A549 (cell line): ENCODE results near the gene DNAJC2. TPM values are rescaled to one million over a fixed set of nuclear protein-coding genes. Genes with fewer than 3 reads are reported as not detected.

ENCODE experiments used
- ATAC-seq, 2 experiments: fragments of 200-7000 bp in 1 of 2; fragments of >200 bp in 1 of 2; cut with Nextera tagmentation in 1 of 2; cut with Tn5 transposase in 1 of 2; 3 replicates each; pipeline versions ENCODE4 v1.8.0 to v1.9.1; 2018 to 2020; ENCODE audit warnings: mild to moderate bottlenecking in 1 of 2, moderate library complexity in 1 of 2
- CTCF ChIA-PET: fragments of 300-600 bp; sonication (Branson Sonifier 250); formaldehyde crosslinking; extraction: SDS; loops from one replicate; lab custom pipeline; 2021; ENCODE audit warnings: antibody characterized with exemption, inconsistent platforms; lab: Yijun Ruan, JAX
- POLR2A ChIA-PET: fragments of 350-600 bp; formaldehyde crosslinking; extraction: SDS; loops from one replicate; lab custom pipeline; 2021; ENCODE audit warnings: antibody characterized with exemption, inconsistent platforms; lab: Yijun Ruan, JAX
- DNase-seq, 2 experiments: peaks; one replicate each; pipeline versions ENCODE4 v3.0.0 to v3.0.0-alpha.2; 2011 to 2016; ENCODE audit warnings: low read depth in 1 of 2, low spot score in 1 of 2
- FAIRE-seq: peaks from 2 replicates; lab custom pipeline; 2011; peaks lifted over from hg19 to GRCh38; lab: Jason Lieb, UNC
- H3K27ac ChIP-seq, 2 experiments: fragments of >200 bp; sonication (Bioruptor Twin); formaldehyde crosslinking; 3 replicates each; pipeline ENCODE4 v1.5.1; 2016 to 2017
- H3K4me1 ChIP-seq: fragments of >200 bp; sonication (Bioruptor Twin); formaldehyde crosslinking; 3 replicates; pipeline ENCODE4 v1.6.1; 2016
- H3K4me2 ChIP-seq: fragments of >200 bp; sonication (Bioruptor Twin); formaldehyde crosslinking; 3 replicates; pipeline ENCODE4 v1.6.1; 2016
- H3K4me3 ChIP-seq: fragments of >200 bp; sonication (Bioruptor Twin); formaldehyde crosslinking; 3 replicates; pipeline ENCODE4 v1.5.1; 2016
- H3K9me3 ChIP-seq: fragments of >200 bp; sonication (Bioruptor Twin); formaldehyde crosslinking; 3 replicates; pipeline ENCODE4 v1.6.1; 2016
- ATOH8 ChIP-seq: fragments of 250-450 bp; sonication (Bioruptor Pico); IDR thresholded peaks from 2 replicates; pipeline ENCODE4 v1.5.0; 2020; ENCODE audit warnings: low read depth, mild to moderate bottlenecking, moderate library complexity
- CBX8 ChIP-seq: fragments of 200-600 bp; sonication (generic); IDR thresholded peaks from 2 replicates; pipeline ENCODE4 v1.6.1; 2016
- CEBPB ChIP-seq, 2 experiments: fragments of >200 bp in 1 of 2; sonication (Bioruptor Twin) in 1 of 2; formaldehyde crosslinking in 1 of 2; IDR thresholded peaks; 2 replicates each; pipeline ENCODE4 v1.6.1; 2012 to 2016
- CHD2 ChIP-seq: fragments of 150-350 bp; IDR thresholded peaks from 2 replicates; pipeline ENCODE4 v1.6.1; 2014; ENCODE audit warnings: low read length; ENCODE audit not compliant: partially characterized antibody
- EHMT2 ChIP-seq: fragments of 200-600 bp; sonication (generic); IDR thresholded peaks from 2 replicates; pipeline ENCODE4 v1.6.1; 2016; ENCODE audit warnings: antibody characterized with exemption, low read depth, mild to moderate bottlenecking, moderate library complexity
- ESRRA ChIP-seq: fragments of 150-350 bp; IDR thresholded peaks from 2 replicates; pipeline ENCODE4 v1.6.1; 2014; ENCODE audit warnings: mild to moderate bottlenecking, low read length, borderline replicate concordance
- GATA3 ChIP-seq: IDR thresholded peaks from 2 replicates; pipeline ENCODE4 v1.6.1; 2012; ENCODE audit warnings: borderline replicate concordance
- HDAC2 ChIP-seq: fragments of 200-600 bp; sonication (generic); IDR thresholded peaks from 2 replicates; pipeline ENCODE4 v1.6.1; 2016
- JUN ChIP-seq, 2 experiments: fragments of >200 bp; sonication (Bioruptor Twin); formaldehyde crosslinking; IDR thresholded peaks; 2 replicates in 1 of 2; 3 replicates in 1 of 2; pipeline ENCODE4 v1.6.1; 2016 to 2017
- KDM1A ChIP-seq: fragments of 200-600 bp; sonication (generic); IDR thresholded peaks from 2 replicates; pipeline ENCODE4 v1.6.1; 2016; ENCODE audit warnings: low read depth, mild to moderate bottlenecking
- KDM5A ChIP-seq: fragments of 200-600 bp; sonication (generic); IDR thresholded peaks from 2 replicates; pipeline ENCODE4 v1.6.1; 2016; ENCODE audit warnings: antibody characterized with exemption, mild to moderate bottlenecking
- MAFK ChIP-seq: fragments of 450-650 bp; IDR thresholded peaks from 2 replicates; pipeline ENCODE4 v1.6.1; 2014; ENCODE audit not compliant: partially characterized antibody
- MAX ChIP-seq: IDR thresholded peaks from 2 replicates; pipeline ENCODE4 v1.6.1; 2012
- MAZ ChIP-seq: fragments of 150-350 bp; IDR thresholded peaks from 2 replicates; pipeline ENCODE4 v1.6.1; 2014; ENCODE audit warnings: antibody characterized with exemption, low read depth, low read length, borderline replicate concordance
- MYC ChIP-seq: IDR thresholded peaks from 2 replicates; pipeline ENCODE4 v1.6.1; 2012; ENCODE audit warnings: mild to moderate bottlenecking, inconsistent platforms, low read length, improper control_type of control experiment, borderline replicate concordance
- PHF8 ChIP-seq: fragments of 200-600 bp; sonication (generic); IDR thresholded peaks from 2 replicates; pipeline ENCODE4 v1.6.1; 2016; ENCODE audit warnings: low read depth, mild to moderate bottlenecking, antibody characterized with exemption, moderate library complexity, borderline replicate concordance
- POLR2A ChIP-seq: IDR thresholded peaks from 2 replicates; pipeline ENCODE4 v1.6.1; 2012; ENCODE audit warnings: mild to moderate bottlenecking, low read length
- RARB ChIP-seq: fragments of 250-450 bp; sonication (Bioruptor Pico); IDR thresholded peaks from 2 replicates; pipeline ENCODE4 v1.8.0; 2021; ENCODE audit warnings: mild to moderate bottlenecking, moderate library complexity
- RCOR1 ChIP-seq: fragments of 150-350 bp; IDR thresholded peaks from 2 replicates; pipeline ENCODE4 v1.6.1; 2014; ENCODE audit warnings: antibody characterized with exemption, low read length, low read depth
- SREBF2 ChIP-seq: fragments of 450-650 bp; IDR thresholded peaks from 2 replicates; pipeline ENCODE4 v1.6.1; 2014; ENCODE audit warnings: mild to moderate bottlenecking, moderate library complexity
- TFCP2L1 ChIP-seq: fragments of 250-450 bp; sonication (Bioruptor Pico); IDR thresholded peaks from 2 replicates; pipeline ENCODE4 v1.5.0; 2021; ENCODE audit warnings: mild to moderate bottlenecking
- ZC3H11A ChIP-seq: fragments of 450-650 bp; IDR thresholded peaks from 2 replicates; pipeline ENCODE4 v1.6.1; 2014; ENCODE audit warnings: antibody characterized with exemption, mild to moderate bottlenecking
- ZFP36 ChIP-seq: fragments of 450-650 bp; IDR thresholded peaks from 2 replicates; pipeline ENCODE4 v1.6.1; 2014; ENCODE audit warnings: borderline replicate concordance; ENCODE audit not compliant: partially characterized antibody
- ZNF302 ChIP-seq: fragments of 250-450 bp; sonication (Bioruptor Pico); IDR thresholded peaks from 2 replicates; pipeline ENCODE4 v1.9.0; 2021; ENCODE audit warnings: inconsistent platforms, mild to moderate bottlenecking, moderate library complexity
- WGBS: methylation state at CpG from one replicate; pipeline ENCODE4 v1.1.6; 2017; ENCODE audit errors: missing lambda C conversion rate; 5-methylcytosine and 5-hydroxymethylcytosine counted together
- polyA minus RNA-seq: library from RNA; depleted of rRNA, polyadenylated mRNA; stranded (reverse); fragments of >200 nt; gene quantifications from 2 replicates; pipeline ENCODE4 v1.2.3, GENCODE V29; 2011; rRNA and poly(A)+ RNA removed
- polyA plus RNA-seq, 4 experiments: library from polyadenylated mRNA; depleted of rRNA in 3 of 4; stranded (reverse); fragments of >200 nt; fragmentation: RNase III in 1 of 4; extraction: RNeasy Plus Mini Kit Qiagen cat#74134 plus additional on column Dnase treatment in 1 of 4; gene quantifications; 2 replicates in 3 of 4; 3 replicates in 1 of 4; pipeline ENCODE4 v1.2.3, GENCODE V29; 2011 to 2017
- TF ChIP-seq, protein P1 (sequence below): fragments of >200 bp; sonication (Bioruptor Twin); formaldehyde crosslinking; IDR thresholded peaks from 3 replicates; pipeline ENCODE4 v1.6.1; 2016
- TF ChIP-seq, protein P2 (sequence below): IDR thresholded peaks from 2 replicates; pipeline ENCODE4 v1.6.1; 2012; ENCODE audit warnings: low read depth, borderline replicate concordance
- TF ChIP-seq, protein P3 (sequence below): fragments of >200 bp; sonication (Bioruptor Twin); formaldehyde crosslinking; IDR thresholded peaks from 3 replicates; pipeline ENCODE4 v1.5.1; 2016
- TF ChIP-seq, protein P4 (sequence below): fragments of 150-350 bp; IDR thresholded peaks from 2 replicates; pipeline ENCODE4 v1.6.1; 2014; ENCODE audit warnings: low read depth, mild to moderate bottlenecking, low read length

DNAJC2 gene
- 36.8 and 63.3 TPM in 2 replicates for polyA plus RNA-seq (2011; rRNA removed)
- polyA plus RNA-seq (2012; cell fraction: cytosol; rRNA removed) = 17.7 and 18.6 TPM in 2 replicates
- polyA plus RNA-seq (2012; cell fraction: nucleus; rRNA removed) = 25.0 and 32.0 TPM in 2 replicates
- polyA plus RNA-seq (2017; fragmentation: RNase III; extraction: RNeasy Plus Mini Kit Qiagen cat#74134 plus additional on column Dnase treatment) = 46.5 to 55.8 TPM (median 48.8 TPM) in 3 replicates
- polyA minus RNA-seq = 4.9 and 6.8 TPM in 2 replicates

DNA sequence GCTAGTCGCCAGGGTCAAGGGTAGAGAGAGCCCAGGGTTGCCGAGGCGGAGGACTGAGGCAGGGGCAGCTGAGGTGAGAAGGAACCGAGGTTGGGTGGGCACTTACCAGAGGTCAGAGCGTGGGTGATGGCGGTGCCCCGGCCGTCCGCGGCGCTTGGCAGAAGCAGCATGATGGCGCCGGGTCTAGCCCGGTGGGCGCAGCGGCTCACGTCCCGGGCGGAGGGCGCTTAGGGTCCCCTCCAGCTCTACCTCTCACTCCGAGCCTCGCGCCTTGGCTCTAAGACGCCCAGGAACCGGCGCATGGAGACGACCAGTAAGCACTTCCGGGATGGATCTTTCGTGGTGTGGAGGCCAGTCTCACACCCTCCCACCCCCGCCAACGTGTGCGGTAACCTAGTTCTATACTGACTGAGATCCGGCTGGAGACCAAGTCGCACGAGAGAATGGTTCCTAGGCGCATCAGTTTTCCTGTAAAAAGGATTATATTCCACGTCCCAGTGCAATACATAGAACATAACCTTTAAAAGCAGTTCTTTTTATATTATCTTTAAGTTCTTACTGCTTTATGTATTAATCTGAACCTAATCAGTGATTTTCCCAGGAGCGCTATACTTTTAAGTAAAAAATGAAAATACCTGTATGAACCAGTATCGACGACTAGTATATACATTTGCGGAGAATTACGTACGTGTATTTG is at the start of gene DNAJC2:
TSS of gene DNAJC2 (minus strand) at position 315 of the 697 bp plus-strand sequence. CDS start at position 170, 145 bp downstream.
- Histone ChIP-seq H3K27ac (peak within 1 kb of the TSS; percentile 96 to 99), H3K4me3 (peak within 1 kb of the TSS; percentile 87), H3K9me3 (no peaks in the 10 kb centered on the region)
- peak; percentile 91 to 96 for DNase-seq
- CTCF ChIA-PET = no interaction called here
- peak; percentile 94 for TF ChIP-seq PHF8
- TF ChIP-seq JUN (IDR thresholded peaks at IDR 0.05) = peak; percentile 63 to 87; a peak in 4 of 5 replicates
- TF ChIP-seq GATA3 = peak; percentile 29; the same call in 1 of the 2 replicates
- no peak for TF ChIP-seq ZNF302 (CRISPR knock-in tag)
- TF ChIP-seq, protein P1, sequence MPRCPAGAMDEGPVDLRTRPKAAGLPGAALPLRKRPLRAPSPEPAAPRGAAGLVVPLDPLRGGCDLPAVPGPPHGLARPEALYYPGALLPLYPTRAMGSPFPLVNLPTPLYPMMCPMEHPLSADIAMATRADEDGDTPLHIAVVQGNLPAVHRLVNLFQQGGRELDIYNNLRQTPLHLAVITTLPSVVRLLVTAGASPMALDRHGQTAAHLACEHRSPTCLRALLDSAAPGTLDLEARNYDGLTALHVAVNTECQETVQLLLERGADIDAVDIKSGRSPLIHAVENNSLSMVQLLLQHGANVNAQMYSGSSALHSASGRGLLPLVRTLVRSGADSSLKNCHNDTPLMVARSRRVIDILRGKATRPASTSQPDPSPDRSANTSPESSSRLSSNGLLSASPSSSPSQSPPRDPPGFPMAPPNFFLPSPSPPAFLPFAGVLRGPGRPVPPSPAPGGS = 0 out of 3 replicates have a peak, but pooled peaks have one; percentile 30
- peak in 1 of 2 experiments; percentile 37; a peak in 1 of 4 replicates for TF ChIP-seq CEBPB (IDR thresholded peaks at IDR 0.05)
- TF ChIP-seq MAZ = peak; percentile 82; the same call in 1 of the 2 replicates
- TF ChIP-seq POLR2A = peak; percentile 73
- TF ChIP-seq MAX = peak; percentile 99
- TF ChIP-seq KDM5A = peak; percentile 55
- no peak for TF ChIP-seq RCOR1
- no peak for TF ChIP-seq RARB (CRISPR knock-in tag)
- no peak for TF ChIP-seq TFCP2L1 (CRISPR knock-in tag)
- 0 out of 2 replicates have a peak, but pooled peaks have one; percentile 7 for TF ChIP-seq ZC3H11A
- no peak for TF ChIP-seq CHD2
- peak; percentile 78; the same call in 1 of the 2 replicates for TF ChIP-seq MYC
- TF ChIP-seq MAFK = peak; percentile 25
- TF ChIP-seq, protein P2, sequence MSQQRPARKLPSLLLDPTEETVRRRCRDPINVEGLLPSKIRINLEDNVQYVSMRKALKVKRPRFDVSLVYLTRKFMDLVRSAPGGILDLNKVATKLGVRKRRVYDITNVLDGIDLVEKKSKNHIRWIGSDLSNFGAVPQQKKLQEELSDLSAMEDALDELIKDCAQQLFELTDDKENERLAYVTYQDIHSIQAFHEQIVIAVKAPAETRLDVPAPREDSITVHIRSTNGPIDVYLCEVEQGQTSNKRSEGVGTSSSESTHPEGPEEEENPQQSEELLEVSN = peak; percentile 94
- TF ChIP-seq SREBF2 = no peak
- TF ChIP-seq, all 56 proteins: peak for 13
- Histone ChIP-seq H3K4me1 (peaks cover 29% of the 10 kb centered on the region), H3K4me2 (peak within 1 kb of the TSS; percentile 81)
- POLR2A ChIA-PET = no interaction called here
- ATAC-seq (peak; percentile 94 to 95), FAIRE-seq (no peak)
- WGBS = 10% methylated on average over 43 of the region's 43 CpGs

GRCh38 chr7:103391976-103392375 is 47.4 kb upstream of the DNAJC2 start:
- no peaks in the 10 kb centered on the region for H3K4me1 ChIP-seq
- H3K4me3 ChIP-seq = no peak overlapping the region
- ChIA-PET CTCF (no interaction called here), POLR2A (no interaction called here)
- DNase-seq (no peak), ATAC-seq (no peak), FAIRE-seq (no peak)
- no peak overlapping the region for H3K4me2 ChIP-seq
- no peak overlapping the region for H3K27ac ChIP-seq
- TF ChIP-seq POLR2A (no peak), HDAC2 (no peak), ATOH8 (no peak), EHMT2 (no peak), ZNF302 (CRISPR knock-in tag) (no peak), CBX8 (no peak), MAFK (no peak), RCOR1 (no peak), MAZ (no peak), KDM5A (no peak), MYC (no peak), ZFP36 (no peak), KDM1A (no peak), CHD2 (no peak), ESRRA (no peak)
- TF ChIP-seq, protein P3, sequence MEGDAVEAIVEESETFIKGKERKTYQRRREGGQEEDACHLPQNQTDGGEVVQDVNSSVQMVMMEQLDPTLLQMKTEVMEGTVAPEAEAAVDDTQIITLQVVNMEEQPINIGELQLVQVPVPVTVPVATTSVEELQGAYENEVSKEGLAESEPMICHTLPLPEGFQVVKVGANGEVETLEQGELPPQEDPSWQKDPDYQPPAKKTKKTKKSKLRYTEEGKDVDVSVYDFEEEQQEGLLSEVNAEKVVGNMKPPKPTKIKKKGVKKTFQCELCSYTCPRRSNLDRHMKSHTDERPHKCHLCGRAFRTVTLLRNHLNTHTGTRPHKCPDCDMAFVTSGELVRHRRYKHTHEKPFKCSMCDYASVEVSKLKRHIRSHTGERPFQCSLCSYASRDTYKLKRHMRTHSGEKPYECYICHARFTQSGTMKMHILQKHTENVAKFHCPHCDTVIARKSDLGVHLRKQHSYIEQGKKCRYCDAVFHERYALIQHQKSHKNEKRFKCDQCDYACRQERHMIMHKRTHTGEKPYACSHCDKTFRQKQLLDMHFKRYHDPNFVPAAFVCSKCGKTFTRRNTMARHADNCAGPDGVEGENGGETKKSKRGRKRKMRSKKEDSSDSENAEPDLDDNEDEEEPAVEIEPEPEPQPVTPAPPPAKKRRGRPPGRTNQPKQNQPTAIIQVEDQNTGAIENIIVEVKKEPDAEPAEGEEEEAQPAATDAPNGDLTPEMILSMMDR = no peak
- TF ChIP-seq, protein P4, sequence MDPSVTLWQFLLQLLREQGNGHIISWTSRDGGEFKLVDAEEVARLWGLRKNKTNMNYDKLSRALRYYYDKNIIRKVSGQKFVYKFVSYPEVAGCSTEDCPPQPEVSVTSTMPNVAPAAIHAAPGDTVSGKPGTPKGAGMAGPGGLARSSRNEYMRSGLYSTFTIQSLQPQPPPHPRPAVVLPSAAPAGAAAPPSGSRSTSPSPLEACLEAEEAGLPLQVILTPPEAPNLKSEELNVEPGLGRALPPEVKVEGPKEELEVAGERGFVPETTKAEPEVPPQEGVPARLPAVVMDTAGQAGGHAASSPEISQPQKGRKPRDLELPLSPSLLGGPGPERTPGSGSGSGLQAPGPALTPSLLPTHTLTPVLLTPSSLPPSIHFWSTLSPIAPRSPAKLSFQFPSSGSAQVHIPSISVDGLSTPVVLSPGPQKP = no peak
- H3K9me3 ChIP-seq = no peaks in the 10 kb centered on the region
- WGBS = 31% methylated on average over 2 of the region's 2 CpGs
